Cerebellar cortex (tissue), 1 donor: ENCODE measurements around the gene PAX8.
A peak's percentile ranks its signal among the peaks of the same experiment; 100 is the strongest.
"Not testable (repeated sequence)": the region's sequence is repeated elsewhere in the genome, so short reads cannot be mapped to it uniquely, and the experiment has no call there.

Source experiments
- DNase-seq: peaks from one replicate; pipeline ENCODE4 v3.0.0-alpha.2; 2015; ENCODE audit warnings: low spot score

The PAX8 gene

DNA sequence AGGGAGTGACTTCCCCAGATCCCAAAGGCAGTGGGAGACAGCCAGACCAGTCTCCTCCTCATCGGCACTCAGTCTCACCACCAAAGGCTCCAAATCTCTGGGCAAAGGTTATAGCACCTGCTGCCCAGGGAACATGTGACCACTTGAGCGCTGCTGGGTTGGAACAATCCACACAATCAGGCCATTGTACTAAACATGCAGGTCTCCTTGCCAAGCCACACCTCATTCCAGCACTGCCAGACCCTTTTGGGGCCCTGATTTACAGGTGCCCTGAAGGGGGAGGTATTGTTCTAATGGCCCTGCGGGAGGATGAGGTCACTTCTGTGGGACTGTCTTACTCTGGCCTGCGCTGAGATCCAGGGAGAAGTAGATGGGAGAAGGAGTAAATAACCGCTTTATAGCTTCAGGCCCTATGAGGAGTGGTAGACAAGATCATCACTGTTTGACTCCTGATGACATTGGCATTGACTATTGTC is 10.0 kb upstream of the PAX8 start:
- DNase-seq: not testable (repeated sequence)

DNA sequence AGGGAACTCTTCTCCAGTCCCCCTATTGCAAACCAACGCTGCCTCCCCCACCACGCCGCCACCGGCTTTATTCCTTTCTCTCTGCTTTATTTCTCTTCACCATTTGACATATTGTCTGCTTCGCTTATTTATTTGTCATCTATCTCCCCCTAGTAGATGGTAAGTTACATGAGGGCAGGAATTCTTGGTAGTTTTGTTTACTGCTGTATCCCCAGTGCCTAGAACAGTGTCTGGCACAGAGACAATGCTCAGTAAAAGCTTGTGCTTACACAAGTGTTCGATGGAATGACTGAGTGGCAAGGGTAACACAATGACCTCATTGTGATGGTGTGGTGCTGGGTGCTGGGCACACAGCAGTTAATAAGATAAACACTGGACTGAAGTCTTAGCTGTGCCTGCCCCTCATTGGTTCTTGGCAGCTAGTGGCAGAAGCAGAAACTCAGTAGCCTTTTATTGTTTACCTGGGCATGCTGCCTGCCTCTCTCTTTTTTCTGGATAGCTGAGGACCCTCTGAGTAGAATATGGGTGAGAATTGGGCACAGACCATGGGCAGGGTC is 9.5 kb upstream of the PAX8 start:
- DNase-seq: not testable (repeated sequence)

- DNase-seq: no peak
Measured at GRCh38 chr2:113285816-113286215, 7.1 kb upstream of the PAX8 start.

GRCh38 chr2:113284999-113285398 is 6.3 kb upstream of the PAX8 start:
- DNase-seq: not testable (repeated sequence)

- no peak for DNase-seq
Measured at GRCh38 chr2:113284476-113284875, 5.8 kb upstream of the PAX8 start.

- DNase-seq: no peak
Measured at GRCh38 chr2:113283704-113284284, 5.1 kb upstream of the PAX8 start.

- peak; percentile 3 for DNase-seq
Measured at GRCh38 chr2:113282747-113283533, 4.2 kb upstream of the PAX8 start.

- no peak for DNase-seq
Measured at GRCh38 chr2:113281910-113282746, 3.4 kb upstream of the PAX8 start.

GRCh38 chr2:113278073-113278741 is 514 bp downstream of the PAX8 start:
- DNase-seq: no peak

- no peak for DNase-seq
Measured at GRCh38 chr2:113277474-113278072, 1.1 kb downstream of the PAX8 start.

- no peak for DNase-seq
Measured at GRCh38 chr2:113276761-113277425, 1.8 kb downstream of the PAX8 start.

GRCh38 chr2:113276216-113276760 is 2.4 kb downstream of the PAX8 start:
- no peak for DNase-seq

DNA sequence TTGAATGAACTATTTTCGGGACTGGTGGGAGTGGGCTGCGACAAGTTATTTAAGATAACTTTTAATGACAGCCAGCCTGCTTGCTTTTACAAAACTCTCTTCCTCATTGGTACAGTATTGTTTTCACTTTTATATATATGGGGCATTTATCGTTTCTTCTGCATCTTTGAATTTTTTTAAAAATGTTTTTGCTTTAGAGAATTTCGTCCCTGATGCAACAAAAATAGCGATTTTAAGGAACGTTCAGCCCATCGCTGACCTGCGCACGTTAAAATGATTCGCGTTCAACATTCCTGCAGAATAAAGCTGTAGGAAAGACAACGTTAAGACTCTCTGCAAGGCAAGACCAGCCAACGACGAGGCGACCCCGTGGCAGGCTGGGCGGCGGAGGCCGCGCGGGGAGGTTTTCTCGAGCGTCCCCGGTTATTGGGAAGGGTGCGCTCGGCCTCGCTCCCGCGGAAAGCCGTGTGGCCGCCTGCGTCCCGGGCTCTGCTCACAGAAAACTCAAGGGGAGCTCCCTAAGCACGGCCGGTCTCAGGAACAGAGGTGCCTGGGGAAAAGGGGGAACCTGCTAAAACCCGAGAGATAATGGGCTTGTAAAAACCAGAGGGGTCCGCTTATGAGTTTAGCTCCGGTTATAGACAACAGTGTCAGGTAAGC is 3.0 kb downstream of the PAX8 start:
- no peak for DNase-seq

- no peak for DNase-seq
Measured at GRCh38 chr2:113274432-113274831, 4.3 kb downstream of the PAX8 start.

DNA sequence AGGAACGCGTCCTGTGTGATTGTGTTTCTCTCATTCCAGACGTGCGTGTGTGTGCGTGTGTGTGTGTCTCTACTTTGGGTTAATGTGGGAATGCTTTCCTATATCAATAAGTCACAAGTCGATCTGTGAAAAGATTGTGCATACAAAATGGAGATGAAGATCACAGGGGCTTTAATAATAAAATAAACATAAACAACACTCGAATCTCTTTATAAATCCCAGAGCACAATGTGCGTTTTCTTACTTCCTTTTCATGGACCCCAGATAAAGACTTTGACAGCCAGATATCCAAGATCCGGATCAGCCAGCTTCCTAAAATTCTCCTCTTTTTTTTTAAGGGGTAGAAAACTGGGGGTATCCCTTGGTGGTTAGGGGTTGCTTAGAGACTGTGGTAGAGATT is 4.7 kb downstream of the PAX8 start:
- no peak for DNase-seq

- DNase-seq: peak; percentile 1
Measured at GRCh38 chr2:113273027-113273551, 5.6 kb downstream of the PAX8 start.

DNA sequence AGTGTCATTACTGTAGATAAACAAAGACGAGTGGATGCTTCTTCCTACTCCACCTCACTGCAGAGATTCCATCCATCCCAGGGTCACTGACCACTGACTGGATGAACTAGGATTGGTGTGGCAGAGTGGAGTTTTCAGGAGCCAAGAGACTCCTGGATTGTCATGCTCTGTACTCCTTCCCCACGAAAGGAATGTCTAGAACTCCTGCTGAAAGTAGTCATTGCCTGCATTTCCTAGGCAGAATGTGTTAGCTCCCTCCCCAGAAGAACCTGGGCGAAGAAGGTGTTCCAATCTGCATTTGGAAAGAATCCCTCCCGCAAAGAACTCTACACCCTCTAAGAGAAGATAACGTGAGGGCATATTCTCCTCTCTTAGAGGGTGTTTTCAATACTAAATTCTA is 6.2 kb downstream of the PAX8 start:
- no peak for DNase-seq

GRCh38 chr2:113268621-113269360 is 9.9 kb downstream of the PAX8 start:
- no peak for DNase-seq

GRCh38 chr2:113266431-113266830 is 12.3 kb downstream of the PAX8 start:
- DNase-seq: no peak
